ENCODE measurements around the gene KLHL18. TPM values are rescaled to one million over a fixed set of nuclear protein-coding genes. Genes with fewer than 3 reads are reported as not detected.
"Not testable (repeated sequence)": the region's sequence is repeated elsewhere in the genome, so short reads cannot be mapped to it uniquely, and the experiment has no call there.

The KLHL18 gene
- total RNA-seq, 1 donor from 2014 or later, result 55.0 TPM

- intact Hi-C loops (cut with micrococcal nuclease), result no loop called here
- no peak for DNase-seq
- ATAC-seq, result no peak
Observed at GRCh38 chr3:47301456-47301855, 18.7 kb downstream of the KLHL18 start.

GRCh38 chr3:47306022-47306421, 23.3 kb downstream of the KLHL18 start:
- DNase-seq, result no peak
- intact Hi-C loops (cut with micrococcal nuclease), result no loop called here

GRCh38 chr3:47309231-47309630, 26.5 kb downstream of the KLHL18 start:
- ATAC-seq; DNase-seq; intact Hi-C loops (cut with micrococcal nuclease): not testable (repeated sequence)

More at GRCh38 chr3:47306022-47306421, 23.3 kb downstream of the KLHL18 start:
- no peak for ATAC-seq

- ATAC-seq (no peak), DNase-seq (no peak)
- intact Hi-C loops (cut with micrococcal nuclease), result no loop called here
Observed at GRCh38 chr3:47310391-47310790, 27.6 kb downstream of the KLHL18 start.

GRCh38 chr3:47313341-47314055, 30.8 kb downstream of the KLHL18 start:
- intact Hi-C loops (cut with micrococcal nuclease), result no loop called here
- no peak for ATAC-seq
- no peak for DNase-seq

GRCh38 chr3:47314056-47314764, 31.5 kb downstream of the KLHL18 start:
- ATAC-seq, result no peak
- DNase-seq, result no peak
- intact Hi-C loops (cut with micrococcal nuclease), result no loop called here

- intact Hi-C loops (cut with micrococcal nuclease), result no loop called here
- DNase-seq, result no peak
- ATAC-seq, result peak; percentile 60
Observed at GRCh38 chr3:47315069-47315647, 32.4 kb downstream of the KLHL18 start.

- intact Hi-C loops (cut with micrococcal nuclease); ATAC-seq; DNase-seq: not testable (repeated sequence)
Observed at GRCh38 chr3:47316151-47316550, 33.4 kb downstream of the KLHL18 start.

GRCh38 chr3:47318916-47319315, 36.2 kb downstream of the KLHL18 start:
- peak; percentile 65 for ATAC-seq
- intact Hi-C loops (cut with micrococcal nuclease), result no loop called here
- no peak for DNase-seq

- intact Hi-C loops (cut with micrococcal nuclease), result loop anchor here (5.0 kb wide), 1 partner anchor 68 kb away; no protein-coding TSS in a partner anchor
- ATAC-seq (no peak), DNase-seq (no peak)
Observed at GRCh38 chr3:47319956-47320355, 37.2 kb downstream of the KLHL18 start.

- DNase-seq, result no peak
- no peak for ATAC-seq
- intact Hi-C loops (cut with micrococcal nuclease), result loop anchor here (5.0 kb wide), 1 partner anchor 71 kb away; no protein-coding TSS in a partner anchor
Observed at GRCh38 chr3:47323431-47324277, 40.9 kb downstream of the KLHL18 start.

- intact Hi-C loops (cut with micrococcal nuclease), result loop anchor here (5.0 kb wide), 1 partner anchor 72 kb away; no protein-coding TSS in a partner anchor
- DNase-seq (no peak), ATAC-seq (peak; percentile 92)
Observed at GRCh38 chr3:47324278-47324865, 41.6 kb downstream of the KLHL18 start.

GRCh38 chr3:47333907-47334306, 51.2 kb downstream of the KLHL18 start:
- ATAC-seq (no peak), DNase-seq (no peak)
- intact Hi-C loops (cut with micrococcal nuclease), result no loop called here

GRCh38 chr3:47337656-47338055, 54.9 kb downstream of the KLHL18 start:
- ATAC-seq (no peak), DNase-seq (no peak)
- intact Hi-C loops (cut with micrococcal nuclease), result no loop called here

GRCh38 chr3:47339951-47340350, 57.2 kb downstream of the KLHL18 start:
- ATAC-seq, result no peak
- intact Hi-C loops (cut with micrococcal nuclease), result no loop called here
- DNase-seq, result no peak

- no peak for DNase-seq
- no peak for ATAC-seq
- intact Hi-C loops (cut with micrococcal nuclease), result no loop called here
Observed at GRCh38 chr3:47340866-47341265, 58.1 kb downstream of the KLHL18 start.

- ATAC-seq, result no peak
- DNase-seq, result no peak
- intact Hi-C loops (cut with micrococcal nuclease), result no loop called here
Observed at GRCh38 chr3:47342151-47342550, 59.4 kb downstream of the KLHL18 start.

GRCh38 chr3:47342812-47343211, 60.1 kb downstream of the KLHL18 start:
- no peak for ATAC-seq
- intact Hi-C loops (cut with micrococcal nuclease), result no loop called here

GRCh38 chr3:47343471-47343971, 60.8 kb downstream of the KLHL18 start:
- ATAC-seq (no peak), DNase-seq (no peak)
- intact Hi-C loops (cut with micrococcal nuclease), result no loop called here

More at GRCh38 chr3:47342812-47343211, 60.1 kb downstream of the KLHL18 start:
- DNase-seq, result no peak

Data from left ventricle myocardium superior (tissue), 1 donor.